ENCODE results near the gene ACAD10.
"Not testable (repeated sequence)": the region's sequence is repeated elsewhere in the genome, so short reads cannot be mapped to it uniquely, and the experiment has no call there.

ACAD10 gene

GRCh38 chr12:111758120-111758561 lies 72.3 kb downstream of the ACAD10 start:
- H3K4me3 ChIP-seq (ENCODE audit: low read length), result no peak overlapping the region
- DNase-seq (ENCODE audit: low read depth), result no peak
- TF ChIP-seq CTCF (conservative IDR thresholded peaks at IDR 0.05; ENCODE audit: low read depth, low read length), result no peak

- TF ChIP-seq CTCF (conservative IDR thresholded peaks at IDR 0.05; ENCODE audit: low read depth, low read length), result no peak
- H3K4me3 ChIP-seq (ENCODE audit: low read length), result no peak overlapping the region
- no peak for DNase-seq (ENCODE audit: low read depth)
These were observed 73.4 kb downstream of the ACAD10 start for GRCh38 chr12:111759271-111759670.

- DNase-seq (ENCODE audit: low read depth), result peak; percentile 22
- TF ChIP-seq CTCF (conservative IDR thresholded peaks at IDR 0.05; ENCODE audit: low read depth, low read length), result no peak
- no peak overlapping the region for H3K4me3 ChIP-seq (ENCODE audit: low read length)
These were observed 74.1 kb downstream of the ACAD10 start for GRCh38 chr12:111759991-111760390.

- H3K4me3 ChIP-seq (ENCODE audit: low read length), result no peak overlapping the region
- no peak for TF ChIP-seq CTCF (conservative IDR thresholded peaks at IDR 0.05; ENCODE audit: low read depth, low read length)
- no peak for DNase-seq (ENCODE audit: low read depth)
These were observed 75.2 kb downstream of the ACAD10 start for GRCh38 chr12:111761099-111761498.

GRCh38 chr12:111761706-111762105 lies 75.9 kb downstream of the ACAD10 start:
- no peak for TF ChIP-seq CTCF (conservative IDR thresholded peaks at IDR 0.05; ENCODE audit: low read depth, low read length)
- no peak for DNase-seq (ENCODE audit: low read depth)
- no peak overlapping the region for H3K4me3 ChIP-seq (ENCODE audit: low read length)

- DNase-seq (ENCODE audit: low read depth); H3K4me3 ChIP-seq (ENCODE audit: low read length): not testable (repeated sequence)
These were observed 77.7 kb downstream of the ACAD10 start for GRCh38 chr12:111763552-111763951.

- no peak overlapping the region for H3K4me3 ChIP-seq (ENCODE audit: low read length)
- no peak for DNase-seq (ENCODE audit: low read depth)
- TF ChIP-seq CTCF (conservative IDR thresholded peaks at IDR 0.05; ENCODE audit: low read depth, low read length), result no peak
These were observed 78.4 kb downstream of the ACAD10 start for GRCh38 chr12:111764120-111764821.

Measured in retinal pigment epithelial cell (primary cell).